Left lung (tissue), 10 donors: ENCODE data around the gene RNU5B-1. TPM values are rescaled to one million over a fixed set of nuclear protein-coding genes. Genes with fewer than 3 reads are reported as not detected.

Experiments
- ATAC-seq: fragments of 200-7000 bp; cut with Tn5 transposase; one replicate; pipeline ENCODE4 v1.9.1; 2020; ENCODE audit warnings: moderate library complexity
- DNase-seq, 4 donors: peaks; one replicate each; pipeline ENCODE4 v3.0.0-alpha.2; 2013 to 2020
- H3K27ac ChIP-seq, 2 donors: fragments of 200-600 bp; sonication (generic) in 1 of 2; one replicate each; pipeline versions ENCODE4 v1.5.0 to v1.8.0; 2020 to 2021
- H3K27me3 ChIP-seq, 2 donors: fragments of 200-600 bp; sonication (generic) in 1 of 2; one replicate each; pipeline versions ENCODE4 v1.5.0 to v1.8.0; 2020 to 2021
- H3K36me3 ChIP-seq, 2 donors: fragments of 200-600 bp; sonication (generic) in 1 of 2; one replicate each; pipeline versions ENCODE4 v1.5.0 to v1.8.0; 2020 to 2021
- H3K4me1 ChIP-seq, 2 donors: fragments of 200-600 bp; one replicate each; pipeline ENCODE4 v1.8.0; 2021
- H3K4me3 ChIP-seq, 2 donors: fragments of 200-600 bp; sonication (generic) in 1 of 2; one replicate each; pipeline versions ENCODE4 v1.5.0 to v1.8.0; 2020 to 2021; ENCODE audit warnings: mild to moderate bottlenecking in 1 of 2
- H3K9me3 ChIP-seq, 2 donors: fragments of 200-600 bp; sonication (generic) in 1 of 2; one replicate each; pipeline versions ENCODE4 v1.5.0 to v1.8.0; 2020 to 2021
- CTCF ChIP-seq, 2 donors: fragments of 200-600 bp; sonication (generic) in 1 of 2; IDR thresholded peaks; one replicate each; pipeline versions ENCODE4 v1.5.0 to v1.8.0; 2021; ENCODE audit warnings: antibody characterized with exemption in 2 of 2
- intact Hi-C, 2 donors: fragments of 100-400 bp; cut with DNase I; formaldehyde crosslinking; loops; one replicate each; pipeline versions ENCODE4 v1.11.2 to v1.14.2; 2022
- polyA plus RNA-seq, 6 donors: library from polyadenylated mRNA; unstranded; fragments of 120-200 nt; gene quantifications; one replicate each; pipeline ENCODE4 v1.2.1, GENCODE V29; 2013; ENCODE audit not compliant: insufficient read length in 6 of 6
- total RNA-seq, 2 donors: library from RNA; stranded (reverse); fragmentation: NEBNext Ultra II Directional; extraction: Animal tissue kit (Norgen Biotek cat#: 25700); gene quantifications; one replicate each; pipeline ENCODE4 v1.2.1, GENCODE V29; 2021
- donor health status: DM: no; HTN: yes; CAD: no.
- donor health status: DM: no; HTN: no; CAD: no.

Gene RNU5B-1
- total and polyA plus RNA-seq, 8 donors = 26.6 TPM; not detected in 7

- intact Hi-C loops = no loop called here
- no peak for TF ChIP-seq CTCF (IDR thresholded peaks at IDR 0.05)
- Histone ChIP-seq H3K9me3 (no peaks in the 10 kb centered on the region), H3K27ac (no peak overlapping the region), H3K4me3 (no peak overlapping the region), H3K27me3 (no peaks in the 10 kb centered on the region), H3K4me1 (peaks cover 4 to 26% of the 10 kb centered on the region in 2 donors), H3K36me3 (no peaks in the 10 kb centered on the region)
- DNase-seq (no peak), ATAC-seq (no peak)
Observed at GRCh38 chr15:65306551-65306950, 2.1 kb downstream of the RNU5B-1 start.

DNA sequence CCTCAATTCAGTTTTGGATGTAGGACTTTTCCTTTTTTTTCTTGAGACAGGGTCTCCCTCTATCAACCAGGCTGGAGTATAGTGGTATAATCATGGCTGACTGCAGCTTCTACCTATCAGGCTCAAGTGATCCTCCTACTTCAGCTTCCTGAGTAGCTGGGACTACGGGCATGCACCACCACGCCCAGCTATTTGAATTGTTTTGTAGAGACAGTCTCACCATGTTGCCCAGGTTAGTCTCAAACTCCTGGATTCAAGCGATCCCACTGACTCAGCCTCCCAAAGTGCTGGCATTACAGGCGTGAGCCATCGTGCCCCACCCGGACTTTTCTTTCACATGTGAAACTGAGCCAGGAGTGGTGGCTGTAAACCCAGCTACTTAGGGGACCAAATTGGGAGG is 3.5 kb downstream of the RNU5B-1 start:
- TF ChIP-seq CTCF (IDR thresholded peaks at IDR 0.05) = no peak
- Histone ChIP-seq H3K27ac (no peak overlapping the region), H3K27me3 (no peaks in the 10 kb centered on the region), H3K4me3 (no peak overlapping the region), H3K9me3 (no peaks in the 10 kb centered on the region), H3K36me3 (no peaks in the 10 kb centered on the region), H3K4me1 (peaks cover 4 to 23% of the 10 kb centered on the region in 2 donors)
- no peak for ATAC-seq
- intact Hi-C loops = no loop called here
- no peak for DNase-seq

- no peak for TF ChIP-seq CTCF (IDR thresholded peaks at IDR 0.05)
- Histone ChIP-seq H3K27ac (no peak overlapping the region), H3K36me3 (no peaks in the 10 kb centered on the region), H3K4me3 (no peak overlapping the region), H3K9me3 (no peaks in the 10 kb centered on the region), H3K4me1 (peaks cover 0 to 12% of the 10 kb centered on the region in 2 donors), H3K27me3 (no peaks in the 10 kb centered on the region)
- DNase-seq = no peak
- intact Hi-C loops = no loop called here
- no peak for ATAC-seq
Observed at GRCh38 chr15:65309882-65310418, 5.5 kb downstream of the RNU5B-1 start.

DNA sequence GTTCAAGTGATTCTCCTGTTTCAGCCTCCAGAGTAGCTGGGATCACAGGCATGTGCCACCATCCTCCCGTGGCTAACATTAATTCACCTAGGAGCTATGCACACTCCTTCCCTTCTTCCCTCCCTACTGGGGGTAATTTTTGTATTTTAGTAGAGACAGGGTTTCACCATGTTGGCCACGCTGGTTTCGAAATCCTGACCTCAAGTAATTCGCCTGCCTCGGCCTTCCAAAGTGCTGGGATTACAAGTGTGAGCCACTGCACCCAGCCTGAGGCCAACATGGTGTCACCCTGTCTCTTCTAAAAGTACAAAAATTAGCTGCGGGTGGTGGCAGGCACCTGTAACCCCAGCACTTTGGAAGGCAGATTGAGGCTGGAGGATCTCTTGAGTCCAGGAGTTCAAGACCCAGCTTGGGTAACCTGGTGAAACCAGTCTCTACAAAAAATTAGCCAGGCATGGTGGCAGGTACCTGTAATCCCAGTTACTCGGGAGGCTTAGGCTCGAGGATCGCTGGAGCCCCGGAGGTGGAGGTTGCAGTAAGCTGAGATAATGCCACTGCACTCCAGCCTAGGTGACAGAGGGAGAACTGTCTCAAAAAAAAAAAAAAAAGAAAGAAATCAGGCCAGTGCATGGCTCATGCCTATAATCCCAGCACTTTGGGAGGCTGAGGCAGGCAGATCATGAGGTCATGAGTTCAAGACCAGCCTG is 6.1 kb downstream of the RNU5B-1 start:
- no peak overlapping the region for H3K27ac ChIP-seq
- DNase-seq (no peak), ATAC-seq (no peak)
- no peak for TF ChIP-seq CTCF (IDR thresholded peaks at IDR 0.05)
- intact Hi-C loops = no loop called here
- H3K9me3 ChIP-seq = no peaks in the 10 kb centered on the region
- no peak overlapping the region for H3K4me3 ChIP-seq
- no peaks in the 10 kb centered on the region for H3K36me3 ChIP-seq
- H3K4me1 ChIP-seq = peaks cover 0 to 6% of the 10 kb centered on the region in 2 donors
- H3K27me3 ChIP-seq = no peaks in the 10 kb centered on the region

GRCh38 chr15:65311760-65312159 is 7.3 kb downstream of the RNU5B-1 start:
- H3K9me3 ChIP-seq = no peaks in the 10 kb centered on the region
- no peaks in the 10 kb centered on the region for H3K27me3 ChIP-seq
- ATAC-seq (no peak), DNase-seq (no peak)
- H3K4me1 ChIP-seq = no peaks in the 10 kb centered on the region
- intact Hi-C loops = no loop called here
- no peaks in the 10 kb centered on the region for H3K36me3 ChIP-seq
- no peak for TF ChIP-seq CTCF (IDR thresholded peaks at IDR 0.05)
- no peak overlapping the region for H3K4me3 ChIP-seq
- no peak overlapping the region for H3K27ac ChIP-seq
